GM12874 (cell line): ENCODE results near the gene ASTN2.

Experiments used
- TF ChIP-seq, protein P1 (sequence below): IDR thresholded peaks from 2 replicates; pipeline ENCODE4 v1.5.1; 2011; ENCODE audit warnings: low read depth, mild to moderate bottlenecking, control low read depth, low read length, moderate library complexity; ENCODE audit not compliant: insufficient read depth

Gene ASTN2

DNA sequence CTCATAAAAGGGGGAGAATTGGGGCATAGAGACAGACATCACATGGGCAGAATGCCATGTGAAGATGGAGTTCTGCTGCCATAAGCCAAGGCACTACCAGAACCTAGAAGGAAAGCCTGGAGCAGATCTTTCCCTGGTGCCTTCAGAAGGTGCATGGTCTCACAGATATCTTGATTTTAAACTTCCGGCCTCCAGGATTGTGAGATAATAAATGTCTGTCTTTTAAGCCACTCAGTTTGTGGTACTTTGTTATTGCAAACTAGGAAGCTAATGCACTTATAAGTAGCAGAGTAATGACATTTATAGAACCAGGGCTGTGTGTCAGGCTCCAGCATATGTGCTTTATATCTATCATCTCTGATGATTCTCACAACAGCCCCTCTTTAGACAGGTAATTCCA lies 130.4 kb downstream of the ASTN2 start:
- TF ChIP-seq, protein P1, sequence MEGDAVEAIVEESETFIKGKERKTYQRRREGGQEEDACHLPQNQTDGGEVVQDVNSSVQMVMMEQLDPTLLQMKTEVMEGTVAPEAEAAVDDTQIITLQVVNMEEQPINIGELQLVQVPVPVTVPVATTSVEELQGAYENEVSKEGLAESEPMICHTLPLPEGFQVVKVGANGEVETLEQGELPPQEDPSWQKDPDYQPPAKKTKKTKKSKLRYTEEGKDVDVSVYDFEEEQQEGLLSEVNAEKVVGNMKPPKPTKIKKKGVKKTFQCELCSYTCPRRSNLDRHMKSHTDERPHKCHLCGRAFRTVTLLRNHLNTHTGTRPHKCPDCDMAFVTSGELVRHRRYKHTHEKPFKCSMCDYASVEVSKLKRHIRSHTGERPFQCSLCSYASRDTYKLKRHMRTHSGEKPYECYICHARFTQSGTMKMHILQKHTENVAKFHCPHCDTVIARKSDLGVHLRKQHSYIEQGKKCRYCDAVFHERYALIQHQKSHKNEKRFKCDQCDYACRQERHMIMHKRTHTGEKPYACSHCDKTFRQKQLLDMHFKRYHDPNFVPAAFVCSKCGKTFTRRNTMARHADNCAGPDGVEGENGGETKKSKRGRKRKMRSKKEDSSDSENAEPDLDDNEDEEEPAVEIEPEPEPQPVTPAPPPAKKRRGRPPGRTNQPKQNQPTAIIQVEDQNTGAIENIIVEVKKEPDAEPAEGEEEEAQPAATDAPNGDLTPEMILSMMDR, result no peak

DNA sequence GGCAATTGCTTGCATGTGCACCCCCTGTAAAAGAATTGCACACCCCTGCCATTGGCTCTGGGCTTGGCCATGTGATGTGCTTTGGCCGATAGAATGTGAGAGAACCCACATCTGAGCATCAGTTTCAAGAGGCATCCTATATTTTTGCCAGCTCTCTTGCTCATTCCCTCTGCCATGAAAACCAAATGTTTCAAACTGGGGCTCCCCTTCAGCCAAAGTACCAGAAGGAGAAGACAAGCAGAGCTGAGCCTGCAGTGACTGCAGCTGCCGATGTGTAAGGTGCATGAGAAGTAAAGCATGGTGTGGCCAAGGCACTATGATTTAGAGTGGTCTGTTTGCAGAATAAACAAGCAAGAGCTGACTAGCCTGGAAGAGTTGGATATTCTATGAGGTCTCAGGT lies 132.3 kb downstream of the ASTN2 start:
- TF ChIP-seq, protein P1, result no peak

DNA sequence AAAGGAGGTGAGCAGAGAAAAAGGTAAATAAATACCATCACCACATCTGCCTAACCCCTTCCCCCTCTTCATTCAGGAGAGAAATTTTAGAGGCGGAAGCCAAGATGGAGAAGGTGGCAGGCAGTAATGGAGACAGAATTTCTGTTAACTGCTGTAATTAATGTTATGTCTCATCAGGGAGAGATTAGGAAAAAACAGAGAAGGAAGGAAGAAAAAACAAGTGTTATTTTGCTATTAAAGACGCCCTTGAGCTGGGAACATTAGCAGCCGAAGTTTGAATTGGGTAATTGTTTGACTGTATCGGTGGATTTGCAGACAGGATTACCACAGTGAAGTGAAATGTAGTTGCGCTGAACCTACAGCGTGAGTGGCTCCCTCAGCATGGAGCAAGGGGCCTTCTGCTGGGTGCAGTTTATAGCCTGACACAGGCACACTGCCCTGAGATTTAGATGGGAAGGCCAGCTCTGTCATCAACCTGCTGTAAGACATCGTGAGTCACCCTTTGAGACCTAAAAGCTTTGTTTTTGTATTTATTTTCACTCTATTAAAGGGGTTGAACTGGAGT lies 136.3 kb downstream of the ASTN2 start:
- TF ChIP-seq, protein P1, result no peak

DNA sequence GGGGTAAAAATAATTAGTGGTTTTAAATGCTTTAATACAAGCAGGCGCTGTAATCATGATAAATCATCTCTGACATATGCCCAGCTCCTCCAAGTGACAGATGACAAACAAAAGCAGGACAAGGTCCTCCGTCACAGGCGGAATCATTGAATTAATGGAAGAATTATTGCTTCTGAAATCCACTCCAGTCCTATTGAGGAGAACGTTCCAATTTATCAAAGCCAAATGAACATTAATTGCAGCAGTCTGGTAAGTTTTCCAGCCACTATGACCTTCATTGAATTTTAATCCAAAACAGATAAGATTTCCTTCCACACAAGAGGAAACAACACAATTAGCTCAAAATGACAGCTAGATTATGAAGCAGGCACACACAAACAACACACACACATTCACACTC lies 136.8 kb downstream of the ASTN2 start:
- TF ChIP-seq, protein P1, result no peak

DNA sequence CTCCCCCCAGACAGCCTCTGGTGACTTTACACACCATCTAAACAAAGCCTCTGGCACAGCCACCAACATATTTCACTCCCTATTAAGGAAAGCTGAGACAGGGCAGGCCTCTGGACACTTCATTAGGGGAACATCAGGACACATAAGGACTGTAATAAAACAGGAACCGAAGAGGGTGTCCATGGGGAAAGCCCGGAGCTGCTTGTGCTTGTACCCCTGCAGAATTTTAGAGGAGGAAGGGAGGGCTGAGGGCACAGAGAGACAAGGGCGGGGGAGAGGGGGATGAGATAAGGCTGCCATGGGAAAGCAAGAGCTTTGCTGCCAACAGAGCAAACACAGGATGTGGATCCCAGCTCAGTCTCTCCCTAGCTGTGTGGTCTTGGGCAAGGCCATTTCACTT lies 138.4 kb downstream of the ASTN2 start:
- TF ChIP-seq, protein P1, result no peak

DNA sequence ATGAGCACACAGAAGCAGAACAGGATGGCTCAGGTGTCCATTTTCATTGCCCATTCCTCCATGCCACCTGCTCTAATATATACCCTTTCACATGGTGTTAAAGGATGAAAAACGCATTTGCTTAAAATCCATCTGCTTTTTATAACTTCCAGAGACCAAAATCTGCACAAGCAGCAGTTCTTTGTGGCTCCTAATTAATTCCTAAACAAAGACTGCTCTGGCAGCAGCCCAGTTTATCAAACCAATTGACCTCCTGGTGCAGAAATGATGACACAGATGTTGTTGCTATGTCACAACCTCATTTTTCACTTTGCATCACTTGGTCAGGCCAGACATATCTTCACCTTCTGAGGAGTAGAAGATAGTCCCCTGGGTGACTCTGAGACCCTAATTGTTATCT lies 141.2 kb downstream of the ASTN2 start:
- TF ChIP-seq, protein P1, result no peak

DNA sequence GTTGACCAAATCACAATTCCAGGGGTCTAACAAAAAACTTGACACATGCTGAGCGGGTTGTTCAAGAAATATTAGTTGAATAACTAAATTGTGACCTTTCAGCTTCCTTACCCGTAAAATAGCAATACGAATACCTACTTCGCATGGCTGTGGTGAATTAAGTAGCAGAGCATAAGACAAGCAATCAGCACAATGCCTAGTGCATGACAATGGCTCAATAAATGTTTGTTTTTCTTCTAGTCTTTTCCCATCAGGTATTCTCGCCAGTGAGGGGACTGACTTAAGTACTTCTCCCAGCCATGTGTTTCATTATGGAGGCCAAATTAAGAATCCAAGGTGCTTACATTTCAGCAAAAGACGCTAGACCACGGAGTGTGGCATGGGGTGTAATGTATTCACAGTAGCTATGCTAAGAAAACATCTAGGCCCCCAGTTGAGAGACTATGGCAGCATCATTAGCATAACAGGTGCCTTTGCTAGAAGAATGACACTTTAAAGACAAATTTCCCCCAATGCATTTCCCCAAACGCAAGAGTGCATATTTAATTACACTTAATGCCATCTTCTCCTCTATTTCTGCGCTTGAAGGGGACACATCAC lies 145.9 kb downstream of the ASTN2 start:
- TF ChIP-seq, protein P1, result no peak
